Measurements from ENCODE around the gene DACT3. TPM values are rescaled to one million over a fixed set of nuclear protein-coding genes. Genes with fewer than 3 reads are reported as not detected.

The DACT3 gene
- polyA plus RNA-seq, 1 of the 3 experiments (the other 2 are of a cell fraction) = 9.5 TPM

DNA sequence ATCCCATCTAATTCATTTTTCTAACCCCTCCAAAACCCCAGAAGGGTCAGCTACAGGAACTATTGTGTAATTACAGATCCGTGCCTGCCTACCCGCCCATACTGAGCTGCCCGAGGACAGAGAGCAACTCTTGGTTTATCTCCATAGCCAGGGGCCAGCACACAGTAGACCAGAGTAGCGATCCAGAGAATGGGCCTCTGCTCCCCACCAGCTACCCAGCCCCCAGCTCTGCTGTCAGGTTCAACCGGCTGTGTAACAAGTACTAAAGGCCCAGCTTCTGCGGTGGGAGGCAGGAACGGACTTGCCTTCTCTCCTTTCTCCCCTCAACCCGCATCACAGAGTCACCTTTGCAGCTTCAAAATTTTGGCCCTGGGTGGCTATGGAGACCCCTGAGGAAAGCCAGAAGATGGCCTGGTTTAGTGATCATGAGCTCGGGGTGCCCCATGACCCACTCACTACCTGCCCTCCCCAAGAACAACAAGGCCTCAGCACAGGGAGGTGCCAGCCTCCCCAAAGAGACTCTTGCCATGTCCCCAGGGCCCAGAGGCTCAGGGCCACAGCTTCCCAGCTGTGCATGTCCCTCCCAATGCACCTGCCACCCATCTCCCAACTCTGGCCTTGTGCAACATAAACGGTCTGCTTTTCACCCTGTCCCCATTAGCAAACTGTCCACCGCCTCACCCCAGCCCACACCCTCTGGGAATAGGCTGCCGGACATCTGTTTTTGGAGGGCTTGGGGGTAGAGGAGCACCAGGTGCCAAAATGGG, 54.1 kb downstream of the DACT3 start:
- Histone ChIP-seq H3K4me1 (ENCODE audit: control insufficient read depth in 1 of 2, insufficient read depth in 2 of 2, low read depth in 1 of 2, low read length in 1 of 2) (peaks cover 19 to 48% of the 10 kb centered on the region in 2 experiments), H3K27me3 (ENCODE audit: insufficient read depth) (no peaks in the 10 kb centered on the region), H3K27ac (ENCODE audit: low read depth in 2 of 2, low read length in 1 of 2) (no peak overlapping the region; a peak in 1 of 4 replicates), H3K9ac (no peak overlapping the region), H3K9me3 (no peaks in the 10 kb centered on the region), H4K20me1 (ENCODE audit: insufficient read depth) (peaks cover 40% of the 10 kb centered on the region), H3K36me3 (replicated peaks in 1 of 2; ENCODE audit: control insufficient read depth in 1 of 2, insufficient read depth in 2 of 2, low read length in 1 of 2) (peaks cover 19 to 53% of the 10 kb centered on the region in 2 experiments), H3K4me3 (ENCODE audit: low read depth in 2 of 2, low read length in 1 of 2) (no peak overlapping the region), H3K9me2 (no peaks in the 10 kb centered on the region), H3K79me2 (ENCODE audit: insufficient read depth) (peaks cover 50% of the 10 kb centered on the region), H3F3A (replicated peaks; ENCODE audit: insufficient read depth) (no peaks in the 10 kb centered on the region), H2AFZ (ENCODE audit: low read depth) (no peak overlapping the region), H3K4me2 (no peak overlapping the region)
- WGBS (ENCODE audit: low lambda C conversion rate) = 89% methylated on average over 8 of the region's 12 CpGs
- POLR2A ChIA-PET = interaction anchor here (0.9 to 2.7 kb wide), 3 partner anchors 13 to 24 kb away, joined by 3 to 8 read pairs (median 3); no protein-coding TSS in a partner anchor
- DNase-seq = peak; percentile 4
- TF ChIP-seq, protein P1, sequence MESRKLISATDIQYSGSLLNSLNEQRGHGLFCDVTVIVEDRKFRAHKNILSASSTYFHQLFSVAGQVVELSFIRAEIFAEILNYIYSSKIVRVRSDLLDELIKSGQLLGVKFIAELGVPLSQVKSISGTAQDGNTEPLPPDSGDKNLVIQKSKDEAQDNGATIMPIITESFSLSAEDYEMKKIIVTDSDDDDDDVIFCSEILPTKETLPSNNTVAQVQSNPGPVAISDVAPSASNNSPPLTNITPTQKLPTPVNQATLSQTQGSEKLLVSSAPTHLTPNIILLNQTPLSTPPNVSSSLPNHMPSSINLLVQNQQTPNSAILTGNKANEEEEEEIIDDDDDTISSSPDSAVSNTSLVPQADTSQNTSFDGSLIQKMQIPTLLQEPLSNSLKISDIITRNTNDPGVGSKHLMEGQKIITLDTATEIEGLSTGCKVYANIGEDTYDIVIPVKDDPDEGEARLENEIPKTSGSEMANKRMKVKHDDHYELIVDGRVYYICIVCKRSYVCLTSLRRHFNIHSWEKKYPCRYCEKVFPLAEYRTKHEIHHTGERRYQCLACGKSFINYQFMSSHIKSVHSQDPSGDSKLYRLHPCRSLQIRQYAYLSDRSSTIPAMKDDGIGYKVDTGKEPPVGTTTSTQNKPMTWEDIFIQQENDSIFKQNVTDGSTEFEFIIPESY (IDR thresholded peaks at IDR 0.05; ENCODE audit: borderline replicate concordance, low read depth) = no peak
- TF ChIP-seq RFX5 (IDR thresholded peaks at IDR 0.05; ENCODE audit: low read length) (no peak), JUND (IDR thresholded peaks at IDR 0.05) (no peak), RXRA (IDR thresholded peaks at IDR 0.05; ENCODE audit: borderline replicate concordance, low read depth) (no peak), GABPA (IDR thresholded peaks at IDR 0.05; ENCODE audit: low read depth) (no peak), SMC3 (IDR thresholded peaks at IDR 0.05; ENCODE audit: low read depth, low read length) (no peak), FOXJ3 (CRISPR knock-in tag; IDR thresholded peaks at IDR 0.05) (no peak), MEF2A (IDR thresholded peaks at IDR 0.05; ENCODE audit: borderline replicate concordance, low read depth) (no peak), CHD2 (IDR thresholded peaks at IDR 0.05; ENCODE audit: low read length, partially characterized antibody) (no peak), POLR2AphosphoS5 (IDR thresholded peaks at IDR 0.05; ENCODE audit: low read depth, low read length) (no peak)
- TF ChIP-seq, protein P2, sequence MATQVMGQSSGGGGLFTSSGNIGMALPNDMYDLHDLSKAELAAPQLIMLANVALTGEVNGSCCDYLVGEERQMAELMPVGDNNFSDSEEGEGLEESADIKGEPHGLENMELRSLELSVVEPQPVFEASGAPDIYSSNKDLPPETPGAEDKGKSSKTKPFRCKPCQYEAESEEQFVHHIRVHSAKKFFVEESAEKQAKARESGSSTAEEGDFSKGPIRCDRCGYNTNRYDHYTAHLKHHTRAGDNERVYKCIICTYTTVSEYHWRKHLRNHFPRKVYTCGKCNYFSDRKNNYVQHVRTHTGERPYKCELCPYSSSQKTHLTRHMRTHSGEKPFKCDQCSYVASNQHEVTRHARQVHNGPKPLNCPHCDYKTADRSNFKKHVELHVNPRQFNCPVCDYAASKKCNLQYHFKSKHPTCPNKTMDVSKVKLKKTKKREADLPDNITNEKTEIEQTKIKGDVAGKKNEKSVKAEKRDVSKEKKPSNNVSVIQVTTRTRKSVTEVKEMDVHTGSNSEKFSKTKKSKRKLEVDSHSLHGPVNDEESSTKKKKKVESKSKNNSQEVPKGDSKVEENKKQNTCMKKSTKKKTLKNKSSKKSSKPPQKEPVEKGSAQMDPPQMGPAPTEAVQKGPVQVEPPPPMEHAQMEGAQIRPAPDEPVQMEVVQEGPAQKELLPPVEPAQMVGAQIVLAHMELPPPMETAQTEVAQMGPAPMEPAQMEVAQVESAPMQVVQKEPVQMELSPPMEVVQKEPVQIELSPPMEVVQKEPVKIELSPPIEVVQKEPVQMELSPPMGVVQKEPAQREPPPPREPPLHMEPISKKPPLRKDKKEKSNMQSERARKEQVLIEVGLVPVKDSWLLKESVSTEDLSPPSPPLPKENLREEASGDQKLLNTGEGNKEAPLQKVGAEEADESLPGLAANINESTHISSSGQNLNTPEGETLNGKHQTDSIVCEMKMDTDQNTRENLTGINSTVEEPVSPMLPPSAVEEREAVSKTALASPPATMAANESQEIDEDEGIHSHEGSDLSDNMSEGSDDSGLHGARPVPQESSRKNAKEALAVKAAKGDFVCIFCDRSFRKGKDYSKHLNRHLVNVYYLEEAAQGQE (IDR thresholded peaks at IDR 0.05; ENCODE audit: low read depth, low read length) = no peak
- TF ChIP-seq, protein P3, sequence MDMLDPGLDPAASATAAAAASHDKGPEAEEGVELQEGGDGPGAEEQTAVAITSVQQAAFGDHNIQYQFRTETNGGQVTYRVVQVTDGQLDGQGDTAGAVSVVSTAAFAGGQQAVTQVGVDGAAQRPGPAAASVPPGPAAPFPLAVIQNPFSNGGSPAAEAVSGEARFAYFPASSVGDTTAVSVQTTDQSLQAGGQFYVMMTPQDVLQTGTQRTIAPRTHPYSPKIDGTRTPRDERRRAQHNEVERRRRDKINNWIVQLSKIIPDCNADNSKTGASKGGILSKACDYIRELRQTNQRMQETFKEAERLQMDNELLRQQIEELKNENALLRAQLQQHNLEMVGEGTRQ (IDR thresholded peaks at IDR 0.05; ENCODE audit: borderline replicate concordance, low read depth, low read length) = no peak
- TF ChIP-seq, protein P4, sequence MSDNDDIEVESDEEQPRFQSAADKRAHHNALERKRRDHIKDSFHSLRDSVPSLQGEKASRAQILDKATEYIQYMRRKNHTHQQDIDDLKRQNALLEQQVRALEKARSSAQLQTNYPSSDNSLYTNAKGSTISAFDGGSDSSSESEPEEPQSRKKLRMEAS (IDR thresholded peaks at IDR 0.05; ENCODE audit: low read depth) = no peak
- TF ChIP-seq, protein P5, sequence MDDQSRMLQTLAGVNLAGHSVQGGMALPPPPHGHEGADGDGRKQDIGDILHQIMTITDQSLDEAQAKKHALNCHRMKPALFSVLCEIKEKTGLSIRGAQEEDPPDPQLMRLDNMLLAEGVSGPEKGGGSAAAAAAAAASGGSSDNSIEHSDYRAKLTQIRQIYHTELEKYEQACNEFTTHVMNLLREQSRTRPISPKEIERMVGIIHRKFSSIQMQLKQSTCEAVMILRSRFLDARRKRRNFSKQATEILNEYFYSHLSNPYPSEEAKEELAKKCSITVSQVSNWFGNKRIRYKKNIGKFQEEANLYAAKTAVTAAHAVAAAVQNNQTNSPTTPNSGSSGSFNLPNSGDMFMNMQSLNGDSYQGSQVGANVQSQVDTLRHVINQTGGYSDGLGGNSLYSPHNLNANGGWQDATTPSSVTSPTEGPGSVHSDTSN (IDR thresholded peaks at IDR 0.05) = no peak
- TF ChIP-seq, protein P6, sequence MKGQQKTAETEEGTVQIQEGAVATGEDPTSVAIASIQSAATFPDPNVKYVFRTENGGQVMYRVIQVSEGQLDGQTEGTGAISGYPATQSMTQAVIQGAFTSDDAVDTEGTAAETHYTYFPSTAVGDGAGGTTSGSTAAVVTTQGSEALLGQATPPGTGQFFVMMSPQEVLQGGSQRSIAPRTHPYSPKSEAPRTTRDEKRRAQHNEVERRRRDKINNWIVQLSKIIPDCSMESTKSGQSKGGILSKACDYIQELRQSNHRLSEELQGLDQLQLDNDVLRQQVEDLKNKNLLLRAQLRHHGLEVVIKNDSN (IDR thresholded peaks at IDR 0.05; ENCODE audit: borderline replicate concordance, low read depth) = no peak
- CTCF ChIA-PET = interaction anchor here (0.6 to 23.7 kb wide), 7 partner anchors 9 to 384 kb away, joined by 3 to 471 read pairs (median 4); partner anchors contain the start of gene DACT3

Measured in SK-N-SH (cell line).